ENCODE results near the gene ZRANB2.

The ZRANB2 gene

GRCh38 chr1:71027991-71028390 lies 52.8 kb downstream of the ZRANB2 start:
- DNase-seq, result no peak

- no peak for DNase-seq
Observed at GRCh38 chr1:71026093-71026492, 54.7 kb downstream of the ZRANB2 start.

GRCh38 chr1:71023515-71023914 lies 57.3 kb downstream of the ZRANB2 start:
- no peak for DNase-seq

DNA sequence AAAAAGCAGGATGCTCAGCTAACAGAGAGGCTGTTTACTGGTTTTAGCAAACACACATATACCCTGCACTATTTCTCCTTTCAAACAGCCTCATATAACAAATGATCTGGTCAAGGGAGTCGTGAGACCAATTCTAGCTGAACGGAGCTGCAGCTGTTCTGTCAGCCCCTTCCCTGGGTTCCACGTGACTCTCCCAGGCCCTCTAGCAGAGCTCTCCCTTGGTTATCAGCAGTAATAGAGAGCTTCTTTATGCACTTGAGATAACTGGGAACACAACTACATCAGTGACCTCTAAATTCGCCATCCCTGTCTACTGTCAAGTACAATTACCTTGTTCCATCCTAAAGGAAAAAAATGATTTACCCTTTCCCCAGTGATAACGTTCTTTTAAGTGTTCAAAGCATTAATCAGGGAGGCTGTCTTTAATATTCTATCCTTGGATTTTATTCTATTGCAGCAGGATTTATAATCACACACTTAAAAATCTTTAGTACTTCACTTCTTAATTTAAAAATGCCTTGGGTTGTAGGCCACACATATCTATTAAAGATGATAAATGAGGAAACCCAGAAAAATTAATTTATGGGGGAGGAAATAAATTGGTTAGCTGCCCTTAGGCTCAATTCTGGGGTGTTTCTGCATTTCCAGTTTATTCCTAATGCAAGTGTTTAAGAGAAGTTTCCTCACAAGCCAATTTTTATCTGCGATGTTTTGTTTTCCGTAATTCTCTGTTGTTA lies 61.4 kb downstream of the ZRANB2 start:
- no peak for DNase-seq

GRCh38 chr1:71018791-71019190 lies 62.0 kb downstream of the ZRANB2 start:
- DNase-seq, result no peak

DNA sequence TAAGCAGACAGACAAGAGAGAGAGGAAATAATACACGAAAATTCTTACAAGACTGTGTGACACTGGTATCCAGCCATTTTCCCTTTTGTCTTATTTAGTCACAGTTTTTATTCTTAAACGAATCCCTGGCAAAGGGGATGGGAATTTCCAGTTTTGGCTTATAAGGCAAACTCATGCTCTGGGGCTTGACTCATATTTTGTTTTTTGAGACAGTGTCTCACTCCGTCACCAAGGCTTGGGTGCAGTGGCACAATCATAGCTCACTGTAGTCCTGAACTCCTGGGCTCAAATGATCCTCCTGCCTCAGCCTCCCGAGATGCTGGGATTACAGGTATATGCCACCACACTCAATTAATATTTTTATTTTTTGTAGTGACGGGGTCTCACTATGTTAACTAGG lies 65.1 kb downstream of the ZRANB2 start:
- no peak for DNase-seq

DNA sequence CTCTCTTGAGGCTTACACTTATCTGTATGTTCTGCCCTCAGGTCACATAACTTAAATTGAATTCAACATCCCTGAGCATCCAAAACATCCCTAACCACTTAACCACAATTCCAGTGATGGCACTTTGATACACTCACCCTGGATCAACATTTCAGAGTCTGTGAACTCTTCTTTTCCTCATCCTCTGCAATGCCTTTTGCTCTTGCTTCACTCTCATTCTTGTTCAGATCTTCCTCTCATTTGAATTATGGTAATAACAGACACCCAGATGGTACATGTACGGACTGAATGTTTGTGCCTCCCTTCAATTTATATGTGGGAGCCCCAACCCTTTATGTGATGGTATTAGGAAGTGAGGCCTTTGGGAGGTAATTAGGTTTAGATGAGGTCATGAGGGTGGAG lies 66.7 kb downstream of the ZRANB2 start:
- DNase-seq, result peak; percentile 88
